ENCODE results near the gene PRLR.
"Not testable (repeated sequence)": the region's sequence is repeated elsewhere in the genome, so short reads cannot be mapped to it uniquely, and the experiment has no call there.

The PRLR gene

GRCh38 chr5:35194635-35195471, 35.4 kb downstream of the PRLR start:
- no peak for DNase-seq

- DNase-seq, result no peak
These were observed 37.8 kb downstream of the PRLR start for GRCh38 chr5:35192506-35192905.

DNA sequence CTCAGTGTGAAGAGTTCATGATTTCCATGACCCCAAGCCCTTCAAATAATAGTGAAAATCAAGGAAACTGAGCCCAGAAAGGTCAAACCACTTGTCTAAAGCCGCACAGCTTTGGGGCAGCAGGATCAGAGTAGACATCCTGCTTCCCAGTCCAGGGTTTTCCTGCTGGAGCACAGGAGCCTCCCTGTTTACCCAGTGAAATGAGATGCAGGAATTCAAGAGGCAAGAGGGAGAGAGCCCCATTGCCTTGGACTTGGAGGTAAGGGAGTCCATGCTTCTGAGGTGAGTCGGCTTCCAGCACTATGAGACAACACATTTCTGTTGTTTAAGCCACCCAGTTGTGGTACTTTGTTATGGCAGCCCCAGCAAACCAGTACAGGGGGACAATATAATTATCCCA, 40.5 kb downstream of the PRLR start:
- not testable (repeated sequence) for DNase-seq

DNA sequence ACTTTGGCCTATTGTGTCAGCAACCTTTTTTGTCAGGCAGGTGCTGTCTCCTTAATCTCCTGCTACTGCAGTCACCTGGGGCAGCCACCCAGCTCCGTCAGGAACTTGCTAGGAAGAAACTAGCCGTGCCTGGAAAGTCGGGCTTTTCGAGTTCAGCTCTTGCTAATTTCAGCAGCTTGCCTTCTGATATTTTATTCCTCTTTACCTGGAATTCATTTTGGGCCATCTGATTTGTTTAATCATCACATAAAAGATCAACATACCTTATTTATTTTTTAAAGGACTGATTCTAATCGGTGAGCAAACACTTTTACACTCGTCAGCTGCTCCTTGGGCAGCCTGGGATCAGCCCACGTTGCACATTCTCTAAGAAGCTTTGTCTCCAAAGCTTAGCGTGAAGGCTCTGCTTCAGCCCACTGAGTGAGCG, 42.2 kb downstream of the PRLR start:
- DNase-seq, result no peak

DNA sequence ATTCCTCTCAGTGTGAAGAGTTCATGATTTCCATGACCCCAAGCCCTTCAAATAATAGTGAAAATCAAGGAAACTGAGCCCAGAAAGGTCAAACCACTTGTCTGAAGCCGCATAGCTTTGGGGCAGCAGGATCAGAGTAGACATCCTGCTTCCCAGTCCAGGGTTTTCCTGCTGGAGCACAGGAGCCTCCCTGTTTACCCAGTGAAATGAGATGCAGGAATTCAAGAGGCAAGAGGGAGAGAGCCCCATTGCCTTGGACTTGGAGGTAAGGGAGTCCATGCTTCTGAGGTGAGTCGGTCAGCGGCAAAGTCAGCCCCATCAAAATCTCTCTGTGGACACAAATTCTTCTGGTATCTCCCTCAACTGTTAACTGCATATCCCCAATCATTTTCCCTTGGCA, 42.7 kb downstream of the PRLR start:
- not testable (repeated sequence) for DNase-seq

GRCh38 chr5:35186749-35187148, 43.5 kb downstream of the PRLR start:
- DNase-seq, result no peak

GRCh38 chr5:35185518-35185917, 44.8 kb downstream of the PRLR start:
- DNase-seq, result no peak

DNA sequence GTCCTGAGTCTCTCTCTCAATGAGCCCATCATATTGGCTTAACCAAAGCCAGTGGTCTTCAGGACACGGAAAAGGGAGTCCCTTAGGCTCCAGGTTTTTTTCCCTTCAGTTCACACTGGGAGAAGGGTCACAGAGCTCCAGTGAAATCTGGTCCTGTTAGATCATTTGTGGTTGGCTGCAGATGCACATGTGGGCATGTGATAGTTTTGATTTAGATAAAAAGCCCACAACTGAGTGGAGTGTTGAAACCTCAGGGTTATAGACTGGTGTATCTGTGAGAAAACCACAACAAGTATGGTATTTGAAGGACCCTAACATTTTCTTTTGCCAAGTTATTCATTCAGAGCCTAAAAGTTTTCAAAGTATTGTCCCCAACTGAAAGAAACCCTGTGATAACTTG, 46.7 kb downstream of the PRLR start:
- no peak for DNase-seq

DNA sequence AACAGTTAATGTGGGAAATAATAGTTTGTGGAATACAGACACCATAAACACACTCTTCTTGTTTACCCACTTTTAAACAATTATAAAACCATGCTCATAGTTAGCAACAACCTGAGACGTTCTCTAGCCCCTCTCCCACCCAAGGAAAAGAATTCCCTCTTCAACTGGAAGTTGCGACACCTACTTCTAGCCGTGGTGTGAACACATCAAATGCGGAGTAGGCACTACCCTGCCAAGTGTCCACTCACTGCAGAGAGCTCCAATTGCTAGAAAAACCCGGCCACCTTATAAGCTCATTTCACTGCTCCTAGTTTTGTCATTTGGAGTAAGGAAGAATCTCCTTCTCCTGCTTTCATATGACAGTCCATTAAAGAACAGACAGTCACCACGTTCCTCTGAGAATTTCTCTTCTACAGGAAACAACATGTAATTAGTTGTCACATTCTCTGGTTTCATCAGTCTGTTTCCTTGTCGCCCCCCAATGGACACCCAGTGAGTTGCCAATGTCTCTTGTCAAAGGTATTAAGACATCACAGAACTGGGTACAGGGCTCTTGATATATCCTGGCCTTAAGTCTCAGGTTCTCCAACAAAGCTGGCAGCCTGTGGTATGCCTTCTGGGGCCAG, 47.3 kb downstream of the PRLR start:
- DNase-seq, result no peak

DNA sequence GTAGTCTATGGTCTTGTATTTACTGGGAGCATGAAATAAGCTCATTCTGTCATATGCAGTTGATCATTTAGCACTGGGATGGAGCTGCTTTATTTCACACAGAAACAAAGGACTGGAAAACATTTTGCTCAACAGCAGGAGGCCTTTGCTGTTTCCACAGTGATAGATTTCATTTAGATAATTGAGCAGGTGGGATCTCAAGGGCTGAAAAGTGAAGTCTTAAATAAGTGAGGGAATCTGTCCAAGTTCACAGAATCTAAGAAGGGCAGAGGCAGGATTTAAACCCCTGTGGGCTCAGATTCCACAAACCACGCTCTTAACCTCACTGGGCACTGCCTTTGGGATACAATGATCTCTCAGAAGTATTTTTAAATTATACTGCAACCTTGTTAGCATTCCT, 47.8 kb downstream of the PRLR start:
- DNase-seq, result no peak

DNA sequence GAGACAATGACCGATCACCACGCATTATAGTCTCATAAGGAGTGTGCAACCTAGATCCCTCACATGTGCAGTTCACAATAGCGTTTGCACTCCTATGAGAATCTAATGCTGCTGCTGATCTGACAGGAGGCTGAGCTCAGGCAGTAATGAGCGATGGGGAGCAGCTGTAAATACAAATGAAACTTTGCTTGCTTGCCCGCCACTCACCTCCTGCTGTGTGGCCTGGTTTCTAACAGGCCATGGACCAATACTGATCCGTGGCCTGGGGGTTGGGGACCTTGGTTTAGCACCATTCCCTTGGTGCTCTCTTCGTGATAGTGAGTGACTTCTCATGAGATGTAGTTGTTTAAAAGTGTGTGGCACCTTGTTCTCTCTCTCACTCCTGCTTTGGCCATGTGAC, 50.2 kb downstream of the PRLR start:
- no peak for DNase-seq

DNA sequence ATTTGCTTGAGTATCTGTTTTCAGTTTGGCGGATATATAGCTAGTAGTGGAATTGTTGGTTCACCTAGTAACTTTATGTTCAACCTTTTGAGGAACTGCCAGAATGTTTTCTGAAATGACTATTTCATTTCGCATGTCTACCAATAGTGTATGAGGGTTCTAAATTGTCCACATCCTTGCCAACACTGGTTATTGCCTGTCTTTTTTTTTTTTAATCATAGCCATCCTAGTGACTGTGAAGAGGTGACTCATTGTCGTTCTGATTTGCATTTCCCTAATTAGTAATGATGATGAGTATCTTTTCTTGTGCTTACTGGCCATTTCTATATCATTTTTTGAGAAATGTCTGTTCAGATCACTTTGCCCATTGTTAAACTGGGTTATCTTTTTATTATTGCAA, 52.5 kb downstream of the PRLR start:
- no peak for DNase-seq

GRCh38 chr5:35172533-35172932, 57.8 kb downstream of the PRLR start:
- no peak for DNase-seq

GRCh38 chr5:35171991-35172390, 58.3 kb downstream of the PRLR start:
- no peak for DNase-seq

GRCh38 chr5:35171078-35171477, 59.2 kb downstream of the PRLR start:
- no peak for DNase-seq

DNA sequence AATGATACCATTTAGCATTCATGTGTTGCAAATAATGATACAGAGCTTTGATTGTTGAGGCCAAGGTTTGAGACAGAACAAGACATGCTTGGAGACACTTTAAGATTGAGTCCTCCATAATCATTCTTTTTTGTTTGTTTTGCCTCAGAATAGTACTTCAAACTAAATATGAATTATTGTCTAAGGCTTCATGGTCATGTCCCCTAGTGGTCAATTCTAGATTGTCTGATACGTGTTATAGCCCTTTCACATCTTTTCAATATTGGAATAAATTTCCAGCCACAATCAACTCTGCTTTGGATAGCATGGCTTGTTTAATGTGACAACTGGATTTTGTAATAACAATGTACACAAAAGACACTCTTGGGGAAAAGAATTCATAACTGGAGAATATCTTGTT, 64.2 kb downstream of the PRLR start:
- no peak for DNase-seq

DNA sequence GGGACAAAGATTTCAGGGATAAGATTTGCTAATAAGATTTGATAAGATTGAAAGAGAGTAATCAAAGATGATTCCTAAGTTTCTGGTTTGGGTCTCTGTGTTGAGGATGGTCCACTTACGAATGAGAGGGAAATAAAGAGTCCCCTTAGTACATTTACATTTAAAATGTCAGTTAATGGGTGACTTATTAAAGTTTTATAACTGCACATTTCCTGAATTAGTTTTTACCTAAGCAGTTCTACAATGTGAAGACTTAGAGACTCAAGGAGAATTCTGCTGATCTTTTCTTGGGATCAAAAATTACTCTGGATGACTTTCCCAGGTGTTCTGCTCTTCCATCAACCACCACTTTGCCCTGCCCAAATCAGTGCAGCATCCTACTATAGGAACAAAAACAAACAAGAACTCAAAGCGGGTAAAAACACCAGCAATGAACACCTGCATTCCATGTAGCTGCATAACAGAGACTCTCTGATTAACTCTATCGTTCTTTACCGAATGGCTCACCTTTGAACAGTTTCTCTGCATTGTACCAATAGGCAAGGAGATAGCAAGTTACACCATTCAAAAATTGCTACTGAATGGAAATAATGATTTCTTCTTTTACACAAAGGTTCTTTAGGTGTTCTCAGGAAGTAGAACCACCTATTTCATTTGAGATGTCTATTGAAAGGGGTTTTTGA, 65.3 kb downstream of the PRLR start:
- no peak for DNase-seq

DNA sequence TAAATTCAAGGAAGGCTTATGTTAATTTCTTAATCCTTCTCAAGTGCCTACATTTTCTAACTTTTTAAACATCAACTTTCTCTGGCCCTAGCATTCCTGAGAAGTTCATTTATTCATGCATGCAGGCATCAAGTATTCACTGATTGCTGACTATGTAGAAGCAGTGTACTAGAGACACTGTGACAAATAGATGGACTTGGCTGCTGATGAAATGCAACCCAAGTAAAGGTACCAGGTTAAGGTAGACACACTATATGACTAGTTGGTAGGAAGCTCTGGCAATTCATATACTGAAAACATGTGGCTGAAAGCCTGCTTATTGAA, 66.6 kb downstream of the PRLR start:
- DNase-seq, result no peak

DNA sequence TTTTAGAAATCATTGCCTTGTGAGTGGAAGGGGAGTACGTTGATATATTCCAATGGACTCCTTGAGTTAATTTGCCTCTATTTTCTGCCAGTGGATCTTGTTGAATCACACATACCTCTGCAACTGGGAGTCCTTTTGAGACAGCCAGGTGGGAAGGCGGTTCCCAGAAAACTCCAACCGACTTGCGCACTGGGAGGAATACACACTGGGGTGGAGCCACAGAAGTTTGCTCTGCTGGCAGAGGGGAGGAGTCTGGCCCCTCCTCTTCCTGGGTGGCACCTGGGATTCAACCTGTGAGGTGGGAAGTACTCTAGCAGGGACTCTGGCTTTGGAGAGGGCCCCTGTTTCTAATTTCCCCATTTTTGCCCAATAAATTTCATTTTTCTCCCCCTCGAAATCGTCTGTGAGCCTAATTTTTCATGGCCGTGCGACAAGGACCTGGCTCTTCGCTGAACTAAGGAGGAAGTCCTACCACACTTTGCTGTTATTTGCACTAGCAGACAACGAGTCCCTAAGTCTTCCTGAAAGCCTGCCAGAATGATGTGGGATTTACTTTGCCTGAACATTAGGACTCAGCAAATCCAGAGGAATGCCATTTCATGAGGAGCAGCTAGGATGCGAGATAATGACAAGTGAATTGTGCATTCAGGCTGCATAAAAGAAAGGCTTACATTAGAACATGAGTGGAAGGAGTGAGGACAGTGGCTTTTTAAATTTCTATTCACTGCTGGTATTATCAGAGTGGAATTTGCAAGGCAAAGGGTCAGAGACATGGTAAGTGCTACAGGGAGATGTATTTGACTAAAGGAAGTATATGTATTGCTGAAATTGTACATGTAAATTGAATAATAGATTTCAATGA, 67.2 kb downstream of the PRLR start:
- DNase-seq, result no peak

DNA sequence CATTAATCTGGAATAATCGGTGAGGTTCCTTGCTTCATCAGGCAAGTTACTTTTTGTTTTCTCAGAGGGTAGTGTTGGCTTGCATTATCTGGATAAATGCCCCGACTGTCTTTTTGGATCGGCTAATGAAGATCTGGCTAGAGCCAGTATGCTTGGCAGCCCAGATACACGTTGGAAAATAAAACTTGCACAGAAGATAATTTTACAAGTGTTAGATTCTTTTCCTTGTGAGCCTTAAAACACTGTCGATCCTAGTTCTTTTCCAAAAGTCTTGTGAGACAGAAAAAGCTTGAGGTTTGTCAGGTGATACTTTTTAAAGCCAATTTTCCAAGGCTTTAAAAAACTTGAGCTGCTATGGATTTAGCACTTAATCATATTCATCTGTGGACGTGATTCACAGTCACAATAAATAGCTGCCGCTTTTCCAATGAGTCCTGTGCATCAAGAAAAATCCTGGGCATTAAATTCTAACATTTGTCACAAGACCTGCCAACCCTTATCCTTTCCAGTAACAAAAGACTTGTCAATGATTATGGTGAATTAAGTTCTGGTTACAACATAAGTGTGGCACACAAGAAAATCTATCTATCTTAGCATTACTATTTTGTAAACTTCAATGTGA, 68.5 kb downstream of the PRLR start:
- no peak for DNase-seq

GRCh38 chr5:35160486-35161116, 69.7 kb downstream of the PRLR start:
- DNase-seq, result no peak

GRCh38 chr5:35159370-35159742, 70.9 kb downstream of the PRLR start:
- DNase-seq, result no peak

All from NCI-H146 (cell line).